HCT116 (cell line): ENCODE measurements around the gene PCNP.

Source experiments
- CEBPB ChIP-seq: IDR thresholded peaks from 2 replicates; pipeline ENCODE4 v1.6.1; 2012; ENCODE audit warnings: low read depth
- CTCF ChIP-seq, 3 experiments: fragments of 200-600 bp in 1 of 3; sonication (generic) in 1 of 3; IDR thresholded peaks in 2 of 3; conservative IDR thresholded peaks in 1 of 3; 2 replicates each; pipeline ENCODE4 v1.5.1; 2012 to 2017; ENCODE audit warnings: low read depth in 2 of 3, low read length in 2 of 3, antibody characterized with exemption in 1 of 3, borderline replicate concordance in 1 of 3, control low read depth in 1 of 3, mild to moderate bottlenecking in 1 of 3, mixed read lengths in 1 of 3, mixed run types in 1 of 3, moderate library complexity in 1 of 3; ENCODE audit not compliant: insufficient read depth in 1 of 3
- EZH2 ChIP-seq: fragments of 200-600 bp; sonication (generic); IDR thresholded peaks from 2 replicates; pipeline ENCODE4 v1.6.1; 2017; ENCODE audit warnings: antibody characterized with exemption, mixed run types
- EZH2phosphoT487 ChIP-seq: fragments of 200-600 bp; IDR thresholded peaks from 2 replicates; pipeline ENCODE4 v1.6.1; 2018; ENCODE audit warnings: antibody characterized with exemption, borderline replicate concordance
- POLR2A ChIP-seq: IDR thresholded peaks from 2 replicates; pipeline ENCODE4 v1.7.0; 2011; ENCODE audit warnings: borderline replicate concordance; ENCODE audit not compliant: insufficient read depth, insufficient read length; ENCODE audit errors: extremely low read depth
- POLR2AphosphoS5 ChIP-seq: IDR thresholded peaks from 2 replicates; pipeline ENCODE4 v1.6.1; 2011; ENCODE audit warnings: mild to moderate bottlenecking, low read depth, low read length, moderate library complexity
- TF ChIP-seq, protein P1 (sequence below): IDR thresholded peaks from 2 replicates; pipeline ENCODE4 v1.6.1; 2012

- TF ChIP-seq POLR2AphosphoS5, result no peak
- no peak for TF ChIP-seq CTCF (IDR thresholded peaks at IDR 0.05 in 2 of 3, conservative IDR thresholded peaks at IDR 0.05 in 1 of 3; ENCODE audit: borderline replicate concordance in 1 of 3, insufficient read depth in 1 of 3, low read depth in 2 of 3, low read length in 2 of 3)
- no peak for TF ChIP-seq EZH2phosphoT487
- no peak for TF ChIP-seq POLR2A
- no peak for TF ChIP-seq EZH2
- TF ChIP-seq, protein P1, sequence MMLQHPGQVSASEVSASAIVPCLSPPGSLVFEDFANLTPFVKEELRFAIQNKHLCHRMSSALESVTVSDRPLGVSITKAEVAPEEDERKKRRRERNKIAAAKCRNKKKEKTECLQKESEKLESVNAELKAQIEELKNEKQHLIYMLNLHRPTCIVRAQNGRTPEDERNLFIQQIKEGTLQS, result no peak
- TF ChIP-seq CEBPB, result no peak
These were observed 37.7 kb upstream of the PCNP start for GRCh38 chr3:101536266-101536665.
